Esophagus muscularis mucosa (tissue), 4 donors: ENCODE measurements around the gene ZFPM1.

Experiments
- EP300 ChIP-seq: sonication (generic); formaldehyde crosslinking; IDR thresholded peaks from one replicate; pipeline ENCODE4 v1.6.1; 2017; ENCODE audit warnings: antibody characterized with exemption
- POLR2A ChIP-seq: fragments of 450-650 bp; IDR thresholded peaks from one replicate; pipeline ENCODE4 v1.6.1; 2017; ENCODE audit warnings: antibody characterized with exemption, moderate library complexity, mild to moderate bottlenecking, low read depth
- POLR2AphosphoS5 ChIP-seq, 2 donors: sonication (generic); formaldehyde crosslinking; IDR thresholded peaks; one replicate each; pipeline ENCODE4 v1.6.1; 2017; ENCODE audit warnings: antibody characterized with exemption in 2 of 2
- TF ChIP-seq, protein P1 (sequence below), 3 experiments: fragments of 200-600 bp in 2 of 3; fragments of 450-650 bp in 1 of 3; sonication (generic) in 2 of 3; IDR thresholded peaks; one replicate each; pipeline ENCODE4 v1.5.1; 2017 to 2019; ENCODE audit warnings: antibody characterized with exemption in 3 of 3, mild to moderate bottlenecking in 2 of 3, moderate library complexity in 1 of 3

GRCh38 chr16:88483392-88483641 is 30.2 kb downstream of the ZFPM1 start:
- TF ChIP-seq, protein P1, sequence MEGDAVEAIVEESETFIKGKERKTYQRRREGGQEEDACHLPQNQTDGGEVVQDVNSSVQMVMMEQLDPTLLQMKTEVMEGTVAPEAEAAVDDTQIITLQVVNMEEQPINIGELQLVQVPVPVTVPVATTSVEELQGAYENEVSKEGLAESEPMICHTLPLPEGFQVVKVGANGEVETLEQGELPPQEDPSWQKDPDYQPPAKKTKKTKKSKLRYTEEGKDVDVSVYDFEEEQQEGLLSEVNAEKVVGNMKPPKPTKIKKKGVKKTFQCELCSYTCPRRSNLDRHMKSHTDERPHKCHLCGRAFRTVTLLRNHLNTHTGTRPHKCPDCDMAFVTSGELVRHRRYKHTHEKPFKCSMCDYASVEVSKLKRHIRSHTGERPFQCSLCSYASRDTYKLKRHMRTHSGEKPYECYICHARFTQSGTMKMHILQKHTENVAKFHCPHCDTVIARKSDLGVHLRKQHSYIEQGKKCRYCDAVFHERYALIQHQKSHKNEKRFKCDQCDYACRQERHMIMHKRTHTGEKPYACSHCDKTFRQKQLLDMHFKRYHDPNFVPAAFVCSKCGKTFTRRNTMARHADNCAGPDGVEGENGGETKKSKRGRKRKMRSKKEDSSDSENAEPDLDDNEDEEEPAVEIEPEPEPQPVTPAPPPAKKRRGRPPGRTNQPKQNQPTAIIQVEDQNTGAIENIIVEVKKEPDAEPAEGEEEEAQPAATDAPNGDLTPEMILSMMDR (IDR thresholded peaks at IDR 0.05), result no peak
- TF ChIP-seq POLR2A (no peak), POLR2AphosphoS5 (IDR thresholded peaks at IDR 0.05) (no peak), EP300 (no peak)
